DOHH2 (cell line): ENCODE measurements around the gene KLF16.

Experiments
- H3F3A ChIP-seq: fragments of 200-600 bp; sonication (generic), shearing (Covaris generic); 2 replicates; pipeline ENCODE4 v1.6.0; 2016; ENCODE audit warnings: antibody characterized with exemption, mild to moderate bottlenecking; ENCODE audit not compliant: control insufficient read depth, insufficient read depth
- H3K27ac ChIP-seq: fragments of 200-600 bp; sonication (generic); 2 replicates; pipeline ENCODE4 v1.5.1; 2014; ENCODE audit warnings: low read depth, mild to moderate bottlenecking, low read length, moderate library complexity
- H3K27me3 ChIP-seq: fragments of 200-600 bp; sonication (generic); 2 replicates; pipeline ENCODE4 v1.6.1; 2014; ENCODE audit warnings: mild to moderate bottlenecking, low read length, mixed read lengths; ENCODE audit not compliant: control insufficient read depth
- H3K36me3 ChIP-seq: fragments of 200-600 bp; sonication (generic); 2 replicates; pipeline ENCODE4 v1.6.1; 2014; ENCODE audit warnings: mild to moderate bottlenecking, low read length, moderate library complexity, mixed read lengths; ENCODE audit not compliant: control insufficient read depth
- H3K4me1 ChIP-seq: fragments of 200-600 bp; sonication (generic); 2 replicates; pipeline ENCODE4 v1.6.1; 2014; ENCODE audit warnings: mild to moderate bottlenecking, low read length, mixed read lengths; ENCODE audit not compliant: control insufficient read depth
- H3K4me2 ChIP-seq: fragments of 200-600 bp; sonication (generic); 2 replicates; pipeline ENCODE4 v1.6.0; 2014; ENCODE audit warnings: mild to moderate bottlenecking, low read length, moderate library complexity
- H3K4me3 ChIP-seq: fragments of 200-600 bp; sonication (generic); 2 replicates; pipeline ENCODE4 v1.5.1; 2014; ENCODE audit warnings: mild to moderate bottlenecking, low read length, mixed read lengths
- H3K79me2 ChIP-seq: fragments of 200-600 bp; sonication (generic); 2 replicates; pipeline ENCODE4 v1.6.1; 2014; ENCODE audit warnings: mild to moderate bottlenecking, low read length, mixed read lengths; ENCODE audit not compliant: control insufficient read depth
- H3K9me2 ChIP-seq: fragments of 200-600 bp; sonication (generic); replicated peaks from 2 replicates; pipeline ENCODE4 v1.6.1; 2014; ENCODE audit warnings: mild to moderate bottlenecking, low read length, mixed read lengths; ENCODE audit not compliant: control insufficient read depth
- H3K9me3 ChIP-seq: fragments of 200-600 bp; sonication (generic); 2 replicates; pipeline ENCODE4 v1.6.1; 2014; ENCODE audit warnings: antibody characterized with exemption, low read length, mixed read lengths; ENCODE audit not compliant: control insufficient read depth, insufficient read depth
- H4K20me1 ChIP-seq: fragments of 200-600 bp; sonication (generic); 2 replicates; pipeline ENCODE4 v1.6.0; 2014; ENCODE audit warnings: low read depth, mild to moderate bottlenecking, antibody characterized with exemption, low read length, moderate library complexity; ENCODE audit not compliant: control insufficient read depth, insufficient read depth
- CTCF ChIP-seq: fragments of 200-600 bp; sonication (generic); IDR thresholded peaks from one replicate; pipeline ENCODE4 v1.5.1; 2014; ENCODE audit warnings: antibody characterized with exemption, mild to moderate bottlenecking, low read depth, low read length; ENCODE audit not compliant: poor library complexity, severe bottlenecking
- EZH2phosphoT487 ChIP-seq: fragments of 200-600 bp; sonication (generic); IDR thresholded peaks from 2 replicates; pipeline ENCODE4 v1.6.1; 2017; ENCODE audit warnings: borderline replicate concordance, mild to moderate bottlenecking, antibody characterized with exemption, low read length, moderate library complexity, mixed read lengths

Gene KLF16

GRCh38 chr19:1862068-1862423 lies 1.3 kb downstream of the KLF16 start:
- Histone ChIP-seq H3K79me2 (peaks cover 68% of the 10 kb centered on the region), H3K27me3 (no peaks in the 10 kb centered on the region), H3K4me1 (peaks cover 62% of the 10 kb centered on the region), H3K4me3 (peak overlapping the region; percentile 80), H3K9me2 (no peaks in the 10 kb centered on the region), H3K9me3 (no peaks in the 10 kb centered on the region), H3F3A (peaks cover 8% of the 10 kb centered on the region; the same call in 1 of the 2 replicates), H3K36me3 (peaks cover 8% of the 10 kb centered on the region; the same call in 1 of the 2 replicates), H4K20me1 (0 out of 2 replicates have a peak, but pooled peaks cover 3% of the 10 kb centered on the region), H3K4me2 (peak overlapping the region; percentile 83), H3K27ac (peak overlapping the region; percentile 37; the same call in 1 of the 2 replicates)
- TF ChIP-seq CTCF (no peak), EZH2phosphoT487 (no peak)

GRCh38 chr19:1861599-1862031 lies 1.8 kb downstream of the KLF16 start:
- H3K9me2 ChIP-seq = no peaks in the 10 kb centered on the region
- peak overlapping the region; percentile 37; the same call in 1 of the 2 replicates for H3K27ac ChIP-seq
- peaks cover 71% of the 10 kb centered on the region for H3K79me2 ChIP-seq
- H3K4me1 ChIP-seq = peaks cover 65% of the 10 kb centered on the region
- H4K20me1 ChIP-seq = 0 out of 2 replicates have a peak, but pooled peaks cover 3% of the 10 kb centered on the region
- H3K27me3 ChIP-seq = no peaks in the 10 kb centered on the region
- peaks cover 8% of the 10 kb centered on the region; the same call in 1 of the 2 replicates for H3K36me3 ChIP-seq
- H3F3A ChIP-seq = peaks cover 8% of the 10 kb centered on the region; the same call in 1 of the 2 replicates
- TF ChIP-seq EZH2phosphoT487 = no peak
- no peak for TF ChIP-seq CTCF
- H3K9me3 ChIP-seq = no peaks in the 10 kb centered on the region
- peak overlapping the region; percentile 80 for H3K4me3 ChIP-seq
- H3K4me2 ChIP-seq = peak overlapping the region; percentile 83

GRCh38 chr19:1860821-1861598 lies 2.4 kb downstream of the KLF16 start:
- TF ChIP-seq EZH2phosphoT487 = no peak
- TF ChIP-seq CTCF = no peak

More at GRCh38 chr19:1860821-1861598, 2.4 kb downstream of the KLF16 start:
- Histone ChIP-seq H3K4me3 (peak overlapping the region; percentile 80), H3K36me3 (peaks cover 8% of the 10 kb centered on the region; the same call in 1 of the 2 replicates), H4K20me1 (0 out of 2 replicates have a peak, but pooled peaks cover 4% of the 10 kb centered on the region), H3K79me2 (peaks cover 77% of the 10 kb centered on the region), H3K27ac (no peak overlapping the region), H3F3A (peaks cover 13% of the 10 kb centered on the region), H3K27me3 (no peaks in the 10 kb centered on the region), H3K4me1 (peaks cover 71% of the 10 kb centered on the region), H3K4me2 (peak overlapping the region; percentile 83), H3K9me2 (no peaks in the 10 kb centered on the region), H3K9me3 (no peaks in the 10 kb centered on the region)
